Hepatocyte (in vitro differentiated cells): Measurements from ENCODE around the gene MAGI3.

Source experiments
- EZH2phosphoT487 ChIP-seq: fragments of 200-600 bp; sonication (generic); IDR thresholded peaks from one replicate; pipeline ENCODE4 v1.6.1; 2018; ENCODE audit warnings: antibody characterized with exemption, mild to moderate bottlenecking, low read depth, moderate library complexity; ENCODE audit not compliant: unreplicated experiment, severe bottlenecking
- TF ChIP-seq, protein P1 (sequence below): fragments of 200-600 bp; sonication (generic); IDR thresholded peaks from 2 replicates; pipeline ENCODE4 v1.5.1; 2016; ENCODE audit warnings: antibody characterized with exemption, mild to moderate bottlenecking; ENCODE audit not compliant: poor library complexity

DNA sequence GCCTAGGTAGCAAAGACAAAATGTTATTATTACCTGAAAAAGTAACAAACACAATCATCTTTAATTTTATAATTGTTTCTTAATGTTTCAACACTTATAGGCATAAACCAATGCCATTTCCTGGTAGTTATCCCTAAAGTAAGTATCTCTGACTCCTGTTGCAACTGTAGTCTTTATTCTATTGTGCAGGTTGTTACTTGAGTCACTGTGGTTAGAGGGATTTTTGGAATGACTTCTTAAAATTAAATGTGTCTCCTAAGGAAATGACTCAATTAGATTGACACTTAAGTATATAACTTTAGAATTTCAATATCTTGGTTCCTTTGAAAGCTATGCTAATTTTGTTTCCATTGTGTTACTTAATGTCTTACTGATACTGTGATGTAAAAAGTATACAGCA lies 225.1 kb downstream of the MAGI3 start:
- TF ChIP-seq, protein P1, sequence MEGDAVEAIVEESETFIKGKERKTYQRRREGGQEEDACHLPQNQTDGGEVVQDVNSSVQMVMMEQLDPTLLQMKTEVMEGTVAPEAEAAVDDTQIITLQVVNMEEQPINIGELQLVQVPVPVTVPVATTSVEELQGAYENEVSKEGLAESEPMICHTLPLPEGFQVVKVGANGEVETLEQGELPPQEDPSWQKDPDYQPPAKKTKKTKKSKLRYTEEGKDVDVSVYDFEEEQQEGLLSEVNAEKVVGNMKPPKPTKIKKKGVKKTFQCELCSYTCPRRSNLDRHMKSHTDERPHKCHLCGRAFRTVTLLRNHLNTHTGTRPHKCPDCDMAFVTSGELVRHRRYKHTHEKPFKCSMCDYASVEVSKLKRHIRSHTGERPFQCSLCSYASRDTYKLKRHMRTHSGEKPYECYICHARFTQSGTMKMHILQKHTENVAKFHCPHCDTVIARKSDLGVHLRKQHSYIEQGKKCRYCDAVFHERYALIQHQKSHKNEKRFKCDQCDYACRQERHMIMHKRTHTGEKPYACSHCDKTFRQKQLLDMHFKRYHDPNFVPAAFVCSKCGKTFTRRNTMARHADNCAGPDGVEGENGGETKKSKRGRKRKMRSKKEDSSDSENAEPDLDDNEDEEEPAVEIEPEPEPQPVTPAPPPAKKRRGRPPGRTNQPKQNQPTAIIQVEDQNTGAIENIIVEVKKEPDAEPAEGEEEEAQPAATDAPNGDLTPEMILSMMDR: no peak
- no peak for TF ChIP-seq EZH2phosphoT487
